SK-N-SH (cell line): ENCODE data around the gene VDR. TPM values are rescaled to one million over a fixed set of nuclear protein-coding genes. Genes with fewer than 3 reads are reported as not detected.

Experiments used
- CTCF ChIA-PET: fragments of 300-600, 350-600 bp; formaldehyde crosslinking; extraction: SDS; loops from one replicate; lab custom pipeline; 2021; lab: Yijun Ruan, JAX
- POLR2A ChIA-PET: fragments of 350-600 bp; sonication (Branson Sonifier 250); formaldehyde crosslinking; extraction: SDS; loops from one replicate; lab custom pipeline; 2020; ENCODE audit warnings: antibody characterized with exemption, inconsistent platforms; lab: Yijun Ruan, JAX
- DNase-seq: peaks from one replicate; pipeline ENCODE4 v3.0.0; 2012
- H2AFZ ChIP-seq: fragments of 200-600 bp; sonication (generic); 2 replicates; pipeline ENCODE4 v1.8.1; 2016; ENCODE audit warnings: antibody characterized with exemption, mild to moderate bottlenecking, low read depth
- H3F3A ChIP-seq: fragments of 200-600 bp; sonication (generic); replicated peaks from 2 replicates; pipeline ENCODE3; 2016; ENCODE audit warnings: antibody characterized with exemption, mild to moderate bottlenecking; ENCODE audit not compliant: insufficient read depth
- H3K27ac ChIP-seq, 2 experiments: fragments of 200-500 bp in 1 of 2; fragments of 200-600 bp in 1 of 2; sonication (Bioruptor generic) in 1 of 2; sonication (generic), shearing (Covaris generic) in 1 of 2; 2 replicates each; pipeline versions ENCODE4 v1.5.1 to v1.6.1; 2014 to 2016; ENCODE audit warnings: low read depth in 2 of 2, inconsistent platforms in 1 of 2, low read length in 1 of 2, mild to moderate bottlenecking in 1 of 2, mixed read lengths in 1 of 2
- H3K27me3 ChIP-seq: fragments of 200-600 bp; sonication (generic), shearing (Covaris generic); 2 replicates; pipeline ENCODE4 v1.6.1; 2016; ENCODE audit warnings: mixed run types; ENCODE audit not compliant: insufficient read depth
- H3K36me3 ChIP-seq, 2 experiments: fragments of 200-500 bp in 1 of 2; fragments of 200-600 bp in 1 of 2; sonication (Bioruptor generic) in 1 of 2; sonication (generic) in 1 of 2; replicated peaks in 1 of 2; 2 replicates each; pipeline versions ENCODE3 to v1.5.1; 2014 to 2016; ENCODE audit warnings: low read length in 1 of 2, mild to moderate bottlenecking in 1 of 2; ENCODE audit not compliant: insufficient read depth in 2 of 2, control insufficient read depth in 1 of 2
- H3K4me1 ChIP-seq, 2 experiments: fragments of 200-500 bp in 1 of 2; fragments of 200-600 bp in 1 of 2; sonication (Bioruptor generic) in 1 of 2; sonication (generic), shearing (Covaris generic) in 1 of 2; 2 replicates each; pipeline versions ENCODE4 v1.5.1 to v1.6.1; 2014 to 2016; ENCODE audit warnings: low read depth in 1 of 2, low read length in 1 of 2, mixed run types in 1 of 2; ENCODE audit not compliant: insufficient read depth in 2 of 2, control insufficient read depth in 1 of 2
- H3K4me2 ChIP-seq: fragments of 200-600 bp; sonication (generic), shearing (Covaris generic); 2 replicates; pipeline ENCODE4 v1.6.1; 2017; ENCODE audit warnings: mixed run types
- H3K4me3 ChIP-seq, 2 experiments: fragments of 200-500 bp in 1 of 2; fragments of 200-600 bp in 1 of 2; sonication (Bioruptor generic) in 1 of 2; sonication (generic), shearing (Covaris generic) in 1 of 2; 2 replicates each; pipeline versions ENCODE4 v1.5.1 to v1.8.1; 2014 to 2016; ENCODE audit warnings: low read depth in 2 of 2, inconsistent platforms in 1 of 2, low read length in 1 of 2, mild to moderate bottlenecking in 1 of 2, mixed read lengths in 1 of 2, moderate library complexity in 1 of 2
- H3K79me2 ChIP-seq: fragments of 200-600 bp; sonication (generic); 2 replicates; pipeline ENCODE4 v1.8.1; 2017; ENCODE audit warnings: mild to moderate bottlenecking; ENCODE audit not compliant: insufficient read depth
- H3K9ac ChIP-seq: fragments of 200-600 bp; sonication (generic); 2 replicates; pipeline ENCODE4 v1.6.1; 2017; ENCODE audit warnings: mixed run types
- H3K9me2 ChIP-seq: fragments of 200-600 bp; sonication (generic); 2 replicates; pipeline ENCODE4 v1.6.1; 2017; ENCODE audit warnings: mixed run types
- H3K9me3 ChIP-seq: fragments of 200-600 bp; sonication (generic); 2 replicates; pipeline ENCODE4 v1.6.1; 2017; ENCODE audit warnings: mixed run types, mild to moderate bottlenecking, moderate library complexity
- H4K20me1 ChIP-seq: fragments of 200-600 bp; sonication (generic); 2 replicates; pipeline ENCODE4 v1.6.1; 2017; ENCODE audit warnings: mild to moderate bottlenecking, mixed run types; ENCODE audit not compliant: insufficient read depth
- CHD2 ChIP-seq: fragments of 150-350 bp; IDR thresholded peaks from 2 replicates; pipeline ENCODE4 v1.6.1; 2018; ENCODE audit warnings: low read length; ENCODE audit not compliant: partially characterized antibody
- EZH2phosphoT487 ChIP-seq: fragments of 200-600 bp; sonication (generic); IDR thresholded peaks from 2 replicates; pipeline ENCODE4 v1.6.1; 2017; ENCODE audit warnings: low read depth, mixed run types, mild to moderate bottlenecking, antibody characterized with exemption, moderate library complexity, borderline replicate concordance
- FOSL2 ChIP-seq: IDR thresholded peaks from 2 replicates; pipeline ENCODE4 v1.4.0; 2012; ENCODE audit warnings: low read depth, mild to moderate bottlenecking, moderate library complexity, borderline replicate concordance
- FOXJ3 ChIP-seq: sonication (generic); formaldehyde crosslinking; IDR thresholded peaks from 2 replicates; pipeline ENCODE4 v1.5.1; 2020; ENCODE audit warnings: mild to moderate bottlenecking, missing genetic modification reagents
- NRF1 ChIP-seq: IDR thresholded peaks from 2 replicates; pipeline ENCODE4 v1.6.1; 2012; ENCODE audit warnings: low read depth, mild to moderate bottlenecking, low read length
- POLR2AphosphoS5 ChIP-seq: IDR thresholded peaks from 2 replicates; pipeline ENCODE4 v1.6.1; 2012; ENCODE audit warnings: low read depth, low read length
- SIN3A ChIP-seq: IDR thresholded peaks from 2 replicates; pipeline ENCODE4 v1.6.1; 2012; ENCODE audit warnings: low read depth, mild to moderate bottlenecking, low read length, moderate library complexity, borderline replicate concordance
- TAF1 ChIP-seq: IDR thresholded peaks from 2 replicates; pipeline ENCODE4 v1.6.1; 2012; ENCODE audit warnings: low read depth, mild to moderate bottlenecking, low read length, moderate library complexity, borderline replicate concordance
- YY1 ChIP-seq: IDR thresholded peaks from 2 replicates; pipeline ENCODE4 v1.4.0; 2012; ENCODE audit warnings: low read depth, mild to moderate bottlenecking
- WGBS: methylation state at CpG from one replicate; pipeline ENCODE4 v1.1.6; 2017; ENCODE audit warnings: low lambda C conversion rate; 5-methylcytosine and 5-hydroxymethylcytosine counted together
- polyA plus RNA-seq, 3 experiments: library from polyadenylated mRNA; depleted of rRNA; stranded (reverse); fragments of >200 nt; gene quantifications; 2 replicates each; pipeline ENCODE4 v1.2.3, GENCODE V29; 2012
- TF ChIP-seq, protein P1 (sequence below): fragments of 150-350 bp; IDR thresholded peaks from 2 replicates; pipeline ENCODE4 v1.6.1; 2017; ENCODE audit warnings: antibody characterized with exemption, low read length, low read depth, borderline replicate concordance

VDR gene
- polyA plus RNA-seq, 1 of the 3 experiments (the other 2 are of a cell fraction) = 0.33 TPM

DNA sequence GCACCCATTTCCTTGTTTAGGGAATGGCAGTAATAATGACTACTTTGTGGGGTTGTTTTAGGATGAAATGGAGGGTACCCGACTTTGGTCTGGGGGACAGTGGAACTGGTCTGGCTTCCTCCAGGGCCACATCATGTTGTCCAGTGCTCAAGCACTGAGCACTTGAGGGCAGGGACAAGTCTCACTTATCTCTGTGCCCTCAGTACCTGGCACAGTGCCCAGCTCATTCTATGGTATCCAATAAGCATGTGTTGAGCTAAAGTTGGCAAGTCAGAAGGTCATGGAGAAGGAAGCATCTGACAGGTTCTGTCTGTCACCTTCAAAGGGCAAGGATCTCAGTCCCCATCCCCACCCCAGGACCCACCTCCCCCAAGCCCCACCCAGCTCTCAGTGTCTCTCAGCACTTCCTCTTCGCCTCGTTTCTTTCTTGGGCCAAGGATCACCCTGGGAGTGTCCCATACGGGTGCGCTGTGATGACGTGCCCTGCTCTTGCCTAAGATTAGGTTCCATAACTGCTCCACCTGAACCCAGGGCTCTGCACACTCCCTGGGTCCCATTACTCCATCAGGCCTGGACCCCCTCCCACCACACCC lies 34.3 kb upstream of the VDR start:
- CTCF ChIA-PET = interaction anchor here (0.7 to 4.2 kb wide), 4 partner anchors 10 to 46 kb away, joined by 3 to 34 read pairs (median 4); partner anchors contain the start of gene VDR
- Histone ChIP-seq H3K4me2 (no peak overlapping the region), H3K27ac (no peak overlapping the region), H4K20me1 (no peaks in the 10 kb centered on the region), H3K9me3 (no peaks in the 10 kb centered on the region), H3K9me2 (no peaks in the 10 kb centered on the region), H3K4me1 (peaks cover 0 to 16% of the 10 kb centered on the region in 2 experiments; a peak in 2 of 4 replicates), H3K79me2 (no peaks in the 10 kb centered on the region), H2AFZ (no peak overlapping the region)
- WGBS = 69% methylated on average over 6 of the region's 6 CpGs
- no peak for TF ChIP-seq TAF1
- no peak for TF ChIP-seq SIN3A
- no peak for TF ChIP-seq POLR2AphosphoS5
- TF ChIP-seq YY1 = no peak
- TF ChIP-seq FOXJ3 (CRISPR knock-in tag) = no peak
- TF ChIP-seq NRF1 = no peak
- TF ChIP-seq, all 33 proteins: peak for 0
- H3K4me3 ChIP-seq = no peak overlapping the region
- no peak overlapping the region for H3K9ac ChIP-seq
- no peak for DNase-seq
- no peaks in the 10 kb centered on the region; the same call in 1 of the 2 replicates for H3K27me3 ChIP-seq
- no peaks in the 10 kb centered on the region for H3K36me3 ChIP-seq
- H3F3A ChIP-seq = no peaks in the 10 kb centered on the region
- POLR2A ChIA-PET = no interaction called here

DNA sequence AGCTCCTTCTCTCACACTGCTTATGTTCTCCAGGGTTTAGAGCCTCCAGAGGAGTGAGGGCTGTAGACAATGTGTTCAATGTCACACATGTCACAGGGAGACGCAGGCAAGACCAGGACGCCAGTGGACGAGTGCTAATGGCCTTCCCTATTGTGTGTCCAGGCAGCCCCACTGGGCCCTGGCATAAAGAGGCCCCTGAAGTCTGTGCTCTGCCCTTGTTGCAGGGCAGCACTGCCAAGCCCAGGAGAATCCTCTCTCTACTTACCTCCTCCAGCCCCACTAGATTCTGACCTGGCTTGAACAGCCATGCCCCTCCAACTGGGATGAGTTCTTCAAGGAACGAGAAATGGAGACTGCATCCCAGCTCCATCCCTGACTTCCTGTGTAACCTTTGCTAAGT lies 33.8 kb upstream of the VDR start:
- Histone ChIP-seq H3K27me3 (no peaks in the 10 kb centered on the region; the same call in 1 of the 2 replicates), H3K4me1 (peaks cover 0 to 16% of the 10 kb centered on the region in 2 experiments; a peak in 2 of 4 replicates), H3K4me2 (no peak overlapping the region), H3K9ac (no peak overlapping the region), H3F3A (no peaks in the 10 kb centered on the region), H2AFZ (no peak overlapping the region), H4K20me1 (no peaks in the 10 kb centered on the region), H3K79me2 (no peaks in the 10 kb centered on the region), H3K9me3 (no peaks in the 10 kb centered on the region), H3K36me3 (no peaks in the 10 kb centered on the region), H3K9me2 (no peaks in the 10 kb centered on the region), H3K4me3 (no peak overlapping the region), H3K27ac (no peak overlapping the region)
- CTCF ChIA-PET = interaction anchor here (0.7 to 4.2 kb wide), 6 partner anchors 9 to 46 kb away, joined by 3 to 34 read pairs (median 3); partner anchors contain the start of gene VDR
- no peak for DNase-seq
- TF ChIP-seq, protein P1, sequence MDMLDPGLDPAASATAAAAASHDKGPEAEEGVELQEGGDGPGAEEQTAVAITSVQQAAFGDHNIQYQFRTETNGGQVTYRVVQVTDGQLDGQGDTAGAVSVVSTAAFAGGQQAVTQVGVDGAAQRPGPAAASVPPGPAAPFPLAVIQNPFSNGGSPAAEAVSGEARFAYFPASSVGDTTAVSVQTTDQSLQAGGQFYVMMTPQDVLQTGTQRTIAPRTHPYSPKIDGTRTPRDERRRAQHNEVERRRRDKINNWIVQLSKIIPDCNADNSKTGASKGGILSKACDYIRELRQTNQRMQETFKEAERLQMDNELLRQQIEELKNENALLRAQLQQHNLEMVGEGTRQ = no peak
- no peak for TF ChIP-seq POLR2AphosphoS5
- no peak for TF ChIP-seq EZH2phosphoT487
- POLR2A ChIA-PET = no interaction called here
- 91% methylated on average over 4 of the region's 4 CpGs for WGBS

DNA sequence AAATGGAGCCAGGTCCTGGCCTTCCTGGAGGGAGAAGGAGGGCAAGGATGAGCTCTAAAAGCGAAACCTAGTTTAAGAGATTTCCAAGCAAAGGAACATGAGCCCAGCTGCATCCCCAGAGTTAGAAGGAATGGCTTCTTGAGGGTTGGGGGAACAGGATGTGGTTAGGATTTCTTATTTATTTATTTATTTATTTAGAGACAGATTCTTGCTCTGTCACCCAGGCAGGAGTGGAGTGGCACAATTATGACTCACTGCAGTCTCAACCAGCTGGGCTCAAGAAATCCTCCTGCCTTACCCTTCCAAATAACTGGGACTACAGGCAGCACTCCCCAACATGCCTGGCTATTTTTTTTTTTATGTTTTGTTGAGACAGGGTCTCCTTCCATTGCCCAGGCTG lies 33.3 kb upstream of the VDR start:
- H3K9me3 ChIP-seq = no peaks in the 10 kb centered on the region
- no peak overlapping the region for H3K9ac ChIP-seq
- no peaks in the 10 kb centered on the region for H3F3A ChIP-seq
- 79% methylated on average over 1 of the region's 1 CpG for WGBS
- no peak for DNase-seq
- H3K36me3 ChIP-seq = no peaks in the 10 kb centered on the region
- no peak overlapping the region for H3K27ac ChIP-seq
- ChIA-PET CTCF (interaction anchor here (0.7 to 4.2 kb wide), 8 partner anchors 9 to 222 kb away, joined by 3 to 34 read pairs (median 3); partner anchors contain the start of genes TMEM106C and VDR), POLR2A (no interaction called here)
- H3K9me2 ChIP-seq = no peaks in the 10 kb centered on the region
- H3K79me2 ChIP-seq = no peaks in the 10 kb centered on the region
- no peak overlapping the region for H3K4me3 ChIP-seq
- H3K27me3 ChIP-seq = no peaks in the 10 kb centered on the region; the same call in 1 of the 2 replicates
- H3K4me1 ChIP-seq = peaks cover 0 to 16% of the 10 kb centered on the region in 2 experiments; a peak in 2 of 4 replicates
- TF ChIP-seq FOSL2 (no peak), CHD2 (no peak)
- no peaks in the 10 kb centered on the region for H4K20me1 ChIP-seq
- no peak overlapping the region for H2AFZ ChIP-seq
- no peak overlapping the region for H3K4me2 ChIP-seq
